ENCODE measurements around the gene HSPBP1.

GRCh38 chr19:55241935-55242464, 37.9 kb downstream of the HSPBP1 start:
- TF ChIP-seq CTCF (IDR thresholded peaks at IDR 0.05) (no peak), POLR2A (IDR thresholded peaks at IDR 0.05) (no peak)

All from adrenal gland (tissue), 5 donors.